Spleen (tissue), 7 donors: ENCODE results near the gene ERMARD.

Experiments used
- POLR2A ChIP-seq, 3 donors: fragments of 450-650 bp; IDR thresholded peaks; one replicate each; pipeline ENCODE4 v1.5.1; 2017; ENCODE audit warnings: antibody characterized with exemption in 3 of 3, mild to moderate bottlenecking in 1 of 3
- POLR2AphosphoS5 ChIP-seq, 3 donors: sonication (generic); formaldehyde crosslinking; IDR thresholded peaks; one replicate each; pipeline ENCODE4 v1.5.1; 2017; ENCODE audit warnings: antibody characterized with exemption in 3 of 3
- TF ChIP-seq, protein P1 (sequence below), 11 experiments: fragments of 200-600 bp in 7 of 11; fragments of 450-650 bp in 4 of 11; sonication (generic) in 4 of 11; IDR thresholded peaks in 8 of 11; conservative IDR thresholded peaks in 3 of 11; 1 replicate in 7 of 11; 2 replicates in 4 of 11; pipeline versions ENCODE4 v1.4.0 to v1.8.0; 2016 to 2021; ENCODE audit warnings: antibody characterized with exemption in 11 of 11, inconsistent platforms in 4 of 11, mild to moderate bottlenecking in 1 of 11
- donor health status: DM: no; HTN: no; CAD: no; lungs with moderate emphysema.
- donor health status: DM: no; HTN: no; CAD: no.
- donor health status: DM: no; HTN: no; CAD: no.

DNA sequence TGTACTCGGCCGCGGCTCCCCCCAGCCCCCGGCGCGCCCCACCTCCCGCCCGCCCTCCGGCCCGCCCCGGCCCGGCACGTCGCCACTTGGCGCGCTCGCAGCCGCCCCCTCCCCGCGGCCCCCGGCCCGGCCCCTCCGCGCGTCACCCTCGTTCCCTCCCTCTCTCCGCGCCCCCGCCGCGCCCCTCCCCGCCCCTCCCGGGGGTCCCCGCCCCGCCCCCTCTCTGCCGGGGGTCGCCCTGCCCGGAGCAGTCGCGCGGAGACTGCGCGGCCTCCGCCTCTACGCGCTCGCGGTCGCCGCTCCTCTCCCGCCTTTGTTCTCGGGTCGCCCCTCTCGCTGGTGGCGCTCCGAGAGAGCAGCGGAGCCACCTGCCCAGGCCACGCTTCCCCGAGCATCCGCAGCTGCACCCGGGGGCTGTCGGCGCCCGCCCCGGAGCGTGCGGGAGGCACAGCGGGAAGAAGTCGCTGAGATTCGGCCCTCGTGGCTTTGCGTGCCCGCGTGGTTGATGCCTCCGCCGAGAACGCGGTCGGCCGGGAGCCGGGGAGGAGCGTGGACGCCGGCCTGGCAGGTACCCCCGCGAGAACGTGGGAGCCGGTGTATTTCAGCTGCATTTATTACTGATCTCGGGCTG, 26.8 kb upstream of the ERMARD start, which contains the start of gene PHF10:
- TF ChIP-seq, protein P1, sequence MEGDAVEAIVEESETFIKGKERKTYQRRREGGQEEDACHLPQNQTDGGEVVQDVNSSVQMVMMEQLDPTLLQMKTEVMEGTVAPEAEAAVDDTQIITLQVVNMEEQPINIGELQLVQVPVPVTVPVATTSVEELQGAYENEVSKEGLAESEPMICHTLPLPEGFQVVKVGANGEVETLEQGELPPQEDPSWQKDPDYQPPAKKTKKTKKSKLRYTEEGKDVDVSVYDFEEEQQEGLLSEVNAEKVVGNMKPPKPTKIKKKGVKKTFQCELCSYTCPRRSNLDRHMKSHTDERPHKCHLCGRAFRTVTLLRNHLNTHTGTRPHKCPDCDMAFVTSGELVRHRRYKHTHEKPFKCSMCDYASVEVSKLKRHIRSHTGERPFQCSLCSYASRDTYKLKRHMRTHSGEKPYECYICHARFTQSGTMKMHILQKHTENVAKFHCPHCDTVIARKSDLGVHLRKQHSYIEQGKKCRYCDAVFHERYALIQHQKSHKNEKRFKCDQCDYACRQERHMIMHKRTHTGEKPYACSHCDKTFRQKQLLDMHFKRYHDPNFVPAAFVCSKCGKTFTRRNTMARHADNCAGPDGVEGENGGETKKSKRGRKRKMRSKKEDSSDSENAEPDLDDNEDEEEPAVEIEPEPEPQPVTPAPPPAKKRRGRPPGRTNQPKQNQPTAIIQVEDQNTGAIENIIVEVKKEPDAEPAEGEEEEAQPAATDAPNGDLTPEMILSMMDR (IDR thresholded peaks at IDR 0.05 in 8 of 11, conservative IDR thresholded peaks at IDR 0.05 in 3 of 11), result no peak
- TF ChIP-seq POLR2A (IDR thresholded peaks at IDR 0.05) (no peak), POLR2AphosphoS5 (IDR thresholded peaks at IDR 0.05) (peak; percentile 52 to 83 (median 77))
